PC-9 (cell line): ENCODE data around the gene AHDC1.

Experiments used
- CTCF ChIP-seq: fragments of 200-600 bp; sonication (generic); conservative IDR thresholded peaks from 2 replicates; pipeline ENCODE4 v1.6.1; 2017; ENCODE audit warnings: mixed run types, antibody characterized with exemption, mild to moderate bottlenecking, moderate library complexity
- EZH2 ChIP-seq: fragments of 200-600 bp; sonication (generic); IDR thresholded peaks from 2 replicates; pipeline ENCODE4 v1.8.0; 2017; ENCODE audit warnings: antibody characterized with exemption, low read depth

- TF ChIP-seq CTCF (no peak), EZH2 (no peak)
Observed at GRCh38 chr1:27596986-27597385, 7.0 kb downstream of the AHDC1 start.
